Stimulated activated CD8-positive, alpha-beta memory T cell treated with anti-CD3 and anti-CD28 coated beads, Interleukin-7, amount 100 ng/mL, for 48 hours (primary cell): ENCODE measurements around the gene SPIN1.

Experiments used
- DNase-seq, 2 donors: peaks; one replicate each; pipeline ENCODE4 v3.0.0-alpha.2; 2020; ENCODE audit warnings: low read depth in 1 of 2; ENCODE audit errors: extremely low read depth in 1 of 2

SPIN1 gene

DNA sequence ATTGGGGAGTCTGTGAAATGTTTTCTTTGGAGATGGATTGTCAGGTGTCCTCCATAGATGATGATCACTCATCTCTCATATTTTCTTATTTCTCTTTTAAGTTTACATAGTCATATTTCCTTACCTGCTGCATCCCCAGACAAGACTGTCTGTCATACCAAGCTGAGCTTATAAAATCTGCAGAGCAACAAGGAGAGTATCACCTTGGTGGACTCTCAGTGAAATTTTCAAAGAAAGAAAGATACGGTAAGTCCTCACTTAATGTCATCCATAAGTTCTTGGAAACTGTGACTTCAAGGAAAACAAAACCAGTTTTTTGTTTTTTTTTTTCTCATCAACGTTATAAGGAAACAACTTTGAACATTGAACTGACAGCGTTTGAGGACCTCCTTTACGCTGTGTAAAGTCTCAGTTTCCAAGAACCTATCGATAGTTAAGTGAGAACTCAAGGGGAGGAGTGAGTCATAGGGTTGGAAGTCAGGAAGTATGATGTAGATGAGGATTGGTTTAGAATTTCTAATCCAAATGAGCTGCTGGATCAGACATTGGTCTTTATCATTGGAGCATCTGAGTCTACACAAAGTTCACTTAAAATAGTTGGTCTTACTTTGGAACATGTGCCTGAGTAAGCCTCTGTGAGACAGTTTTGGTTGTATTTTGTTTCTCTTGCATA is 45.5 kb downstream of the SPIN1 start:
- DNase-seq, result no peak

GRCh38 chr9:88435336-88435735 is 47.1 kb downstream of the SPIN1 start:
- no peak for DNase-seq

DNA sequence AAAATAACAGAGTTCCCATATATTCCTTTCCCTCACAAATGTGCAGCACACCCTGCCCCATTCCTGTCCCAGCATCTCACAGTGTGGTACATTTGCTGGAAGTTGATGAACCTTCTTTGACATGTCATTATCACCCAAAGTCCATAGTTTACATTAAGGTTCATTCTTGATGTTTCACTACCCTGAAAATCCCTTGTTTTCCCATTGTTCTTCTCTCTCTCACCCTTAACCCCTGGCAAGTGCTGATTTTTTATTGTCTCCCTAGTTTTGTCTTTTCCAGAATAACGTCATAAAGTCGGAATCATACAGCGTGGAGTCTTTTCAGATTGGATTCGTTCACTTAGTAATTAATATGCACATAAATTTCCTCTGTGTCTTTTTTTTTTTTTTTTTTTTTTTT is 48.1 kb downstream of the SPIN1 start:
- no peak for DNase-seq

DNA sequence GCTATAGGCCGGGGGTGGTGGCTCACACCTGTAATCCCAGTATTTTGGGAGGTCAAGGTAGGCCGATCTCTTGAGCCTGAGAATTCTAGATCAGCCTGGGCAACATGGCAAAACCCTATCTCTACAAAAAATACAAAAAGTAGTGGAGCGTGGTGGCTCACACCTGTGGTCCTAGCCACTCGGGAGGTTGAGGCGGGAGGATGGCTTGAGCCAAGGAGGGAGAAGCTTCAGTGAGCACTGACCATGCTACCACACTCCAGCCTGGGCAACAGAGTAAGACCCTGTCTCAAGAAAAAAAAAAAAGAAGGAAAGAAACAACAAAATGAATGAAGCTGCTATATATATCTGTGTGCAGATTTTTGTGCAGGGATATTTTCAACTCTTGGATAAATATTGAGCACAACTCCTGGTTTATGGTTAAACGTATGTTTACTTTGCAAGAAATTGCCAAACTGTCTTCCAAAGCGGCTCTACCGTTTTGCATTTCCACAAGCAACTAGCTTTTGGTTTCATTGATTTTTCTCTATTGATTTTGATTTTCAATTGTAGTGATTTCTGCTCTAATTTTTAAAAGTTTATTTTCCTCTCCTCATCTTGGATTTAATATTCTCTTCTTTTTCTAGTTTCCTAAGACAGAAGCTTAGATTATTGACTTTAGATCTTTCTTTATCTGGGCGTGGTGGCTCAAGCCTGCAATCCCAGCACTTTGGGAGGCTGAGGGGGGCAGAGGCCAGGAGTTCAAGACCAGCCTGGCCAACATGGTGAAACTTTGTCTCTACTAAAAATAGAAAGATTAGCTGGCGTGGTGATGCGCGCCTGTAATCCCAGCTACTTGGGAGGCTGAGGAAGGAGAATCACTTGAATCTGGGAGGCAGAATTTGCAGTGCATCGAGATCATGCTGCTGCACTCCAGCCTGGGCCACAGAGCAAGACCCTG is 49.2 kb downstream of the SPIN1 start:
- DNase-seq, result no peak

GRCh38 chr9:88438811-88439210 is 50.6 kb downstream of the SPIN1 start:
- DNase-seq, result no peak

- no peak for DNase-seq
These were observed 53.2 kb downstream of the SPIN1 start for GRCh38 chr9:88441301-88442007.

GRCh38 chr9:88443480-88444113 is 55.4 kb downstream of the SPIN1 start:
- DNase-seq, result no peak

DNA sequence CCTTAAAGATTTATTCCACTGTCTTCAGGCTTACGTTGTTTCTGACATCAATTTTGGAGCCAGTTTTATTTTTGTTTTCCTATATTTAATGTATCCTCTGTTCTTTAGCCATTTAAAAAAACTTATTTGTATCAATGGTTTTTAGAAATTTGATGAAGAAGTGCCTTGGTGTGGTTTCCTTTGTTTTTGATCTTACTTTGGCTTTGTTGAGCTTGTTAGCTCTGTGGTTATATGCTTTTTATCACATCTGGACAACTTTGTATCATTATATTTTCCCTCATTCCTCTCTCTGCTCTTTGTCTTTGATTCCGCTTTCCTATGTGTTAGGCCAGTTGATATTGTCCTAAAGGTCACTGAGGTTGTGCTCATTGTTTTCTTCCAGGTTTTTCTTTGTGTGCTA is 58.5 kb downstream of the SPIN1 start:
- no peak for DNase-seq

- DNase-seq, result no peak
These were observed 59.2 kb downstream of the SPIN1 start for GRCh38 chr9:88447431-88447830.

DNA sequence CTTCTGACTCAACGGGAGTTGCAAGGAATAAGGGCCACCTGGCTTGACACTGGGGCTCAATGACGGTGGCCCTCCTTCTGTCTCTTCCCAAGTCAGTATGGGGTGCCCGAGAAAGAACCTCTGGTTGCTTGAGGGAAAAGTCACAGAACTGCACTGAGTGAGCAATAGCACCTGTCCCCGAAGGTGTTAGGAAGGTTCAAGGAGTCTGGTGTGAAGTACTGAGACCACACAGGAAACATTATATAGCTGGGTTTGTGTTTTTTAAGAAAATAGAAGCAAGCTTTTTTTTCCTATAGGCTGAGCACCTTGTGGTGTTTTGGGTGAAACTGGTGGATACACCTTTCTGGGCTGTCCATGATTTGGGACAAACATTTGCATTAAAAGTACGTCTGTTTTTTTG is 62.9 kb downstream of the SPIN1 start:
- DNase-seq, result no peak

GRCh38 chr9:88458716-88459465 is 70.6 kb downstream of the SPIN1 start:
- DNase-seq, result no peak

DNA sequence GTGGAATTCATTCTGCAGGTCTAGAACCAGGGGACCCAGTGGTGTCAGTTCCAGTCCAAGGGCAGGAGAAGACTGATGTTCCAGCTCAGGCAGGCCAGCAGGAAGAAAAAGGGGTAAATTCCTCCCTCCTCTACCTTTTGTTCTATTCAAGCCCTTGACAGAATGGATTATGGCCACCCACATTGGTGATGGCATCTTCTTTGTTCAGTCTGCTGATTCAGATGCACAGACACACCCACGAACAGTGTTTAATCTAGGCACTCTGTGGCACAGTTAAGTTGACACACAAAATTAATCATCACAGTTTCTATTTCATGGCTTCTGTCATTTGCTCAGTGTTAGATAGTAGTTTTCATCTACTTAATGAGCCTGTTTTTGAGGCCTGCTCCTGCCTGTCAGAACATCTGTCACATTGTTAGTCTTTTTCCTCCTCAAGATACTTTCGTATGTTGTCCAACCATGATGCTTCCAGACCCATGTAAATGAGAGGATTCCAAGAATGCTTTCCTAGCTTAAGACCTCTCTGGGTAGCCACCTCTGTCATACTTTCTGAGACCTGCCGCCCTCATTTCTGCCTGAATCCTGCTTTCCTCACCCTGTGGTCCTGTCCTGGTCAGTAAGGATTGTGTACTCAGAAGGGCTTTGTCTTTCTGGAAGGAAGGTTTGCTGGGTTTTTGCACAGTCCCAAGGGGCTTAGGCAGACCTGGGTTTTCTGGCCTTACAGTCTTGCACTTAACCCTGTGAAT is 72.5 kb downstream of the SPIN1 start:
- DNase-seq, result peak in 1 of 2 donors; percentile 29

GRCh38 chr9:88462191-88462590 is 73.9 kb downstream of the SPIN1 start:
- DNase-seq, result no peak

DNA sequence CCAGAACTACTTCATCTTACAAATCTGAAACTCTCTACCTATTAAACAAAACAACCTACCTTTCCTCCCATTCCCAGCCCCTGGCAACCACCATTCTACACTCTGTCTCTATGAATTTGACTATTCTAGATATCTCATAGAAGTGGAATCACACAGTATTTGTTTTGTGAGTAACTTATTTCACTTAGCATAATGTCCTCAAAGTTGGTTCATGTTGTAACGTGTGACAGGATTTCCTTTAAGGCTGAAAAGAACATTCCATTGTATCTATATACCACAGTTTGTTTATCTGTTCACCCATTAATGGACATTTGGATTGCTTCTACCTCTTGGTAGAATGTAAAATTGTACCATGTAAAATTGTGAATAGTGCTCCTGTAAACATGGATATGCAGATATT is 76.6 kb downstream of the SPIN1 start:
- no peak for DNase-seq

DNA sequence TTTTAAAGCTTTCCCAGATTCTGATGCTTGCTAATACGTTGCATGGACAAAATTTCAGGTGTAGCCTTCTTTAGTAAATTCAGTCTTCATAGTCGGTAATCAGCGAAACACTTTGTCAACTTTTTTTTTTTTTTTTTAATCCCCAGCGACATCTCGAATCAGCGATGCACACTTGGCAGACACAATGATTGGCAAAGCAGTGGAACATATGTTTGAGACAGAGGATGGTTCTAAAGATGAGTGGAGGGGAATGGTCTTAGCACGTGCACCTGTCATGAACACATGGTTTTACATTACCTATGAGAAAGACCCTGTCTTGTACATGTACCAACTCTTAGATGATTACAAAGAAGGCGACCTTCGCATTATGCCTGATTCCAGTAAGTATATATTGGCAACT is 80.0 kb downstream of the SPIN1 start:
- DNase-seq, result no peak

DNA sequence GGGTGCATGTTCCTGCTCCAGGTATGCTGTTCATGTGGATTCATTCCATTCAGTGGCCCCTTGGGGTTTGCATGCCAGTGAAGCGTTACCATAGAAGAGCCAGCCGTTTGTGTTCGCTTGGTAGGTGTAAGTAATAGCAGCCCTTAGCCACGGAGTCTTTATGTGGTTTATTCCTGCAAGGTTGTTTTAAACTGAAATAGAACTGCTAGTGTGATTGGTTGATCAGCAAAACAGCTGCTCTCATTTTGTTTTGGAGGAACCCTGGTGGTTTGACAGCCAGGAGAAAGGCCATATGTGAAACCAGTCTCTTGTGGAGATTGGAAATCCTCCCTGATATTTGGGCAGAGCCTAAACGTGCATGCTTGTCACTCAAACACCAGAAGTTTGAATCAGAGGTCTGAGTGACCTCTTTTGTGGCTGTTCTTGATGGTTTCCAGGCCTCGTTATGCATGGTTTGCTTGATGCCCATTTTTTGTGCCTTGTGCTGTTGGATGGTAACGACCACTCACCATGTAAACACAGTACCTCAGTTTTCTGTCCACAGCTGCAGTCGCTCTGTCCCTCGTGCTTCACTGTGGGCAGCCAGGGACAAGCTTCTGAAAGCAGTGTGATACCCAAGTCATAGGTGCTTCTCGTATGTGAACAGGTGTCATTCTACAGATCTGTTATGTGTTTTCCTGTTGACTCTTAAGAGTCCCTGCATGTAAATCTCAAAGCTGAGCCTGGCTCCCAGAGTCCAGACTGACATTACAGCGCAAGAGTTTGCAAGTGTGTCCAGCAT is 88.4 kb downstream of the SPIN1 start:
- DNase-seq, result no peak

- no peak for DNase-seq
These were observed 89.1 kb downstream of the SPIN1 start for GRCh38 chr9:88477300-88477751.

- no peak for DNase-seq
These were observed 90.0 kb downstream of the SPIN1 start for GRCh38 chr9:88478246-88478645.

DNA sequence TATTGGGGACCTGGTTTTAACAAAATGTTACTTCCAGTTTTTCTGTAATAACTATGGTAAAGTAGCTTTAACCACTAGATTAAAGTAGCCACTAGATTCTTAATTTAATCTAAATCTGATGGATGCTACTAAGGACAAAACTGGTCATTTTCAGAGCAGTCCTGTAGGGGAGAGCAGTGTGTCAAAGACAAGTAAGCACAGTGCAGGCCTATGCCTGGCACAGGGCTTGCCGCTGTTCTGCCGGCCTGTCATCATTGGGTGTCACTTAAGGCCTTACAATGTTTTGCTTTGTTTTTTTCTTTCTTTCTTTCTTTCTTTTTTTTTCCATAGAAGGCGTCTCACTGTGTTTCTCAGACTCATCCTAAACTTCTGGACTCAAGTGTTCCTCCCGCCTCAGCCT is 93.7 kb downstream of the SPIN1 start:
- DNase-seq, result no peak
